ENCODE data around the gene SLC25A51.

- TF ChIP-seq, protein P1, sequence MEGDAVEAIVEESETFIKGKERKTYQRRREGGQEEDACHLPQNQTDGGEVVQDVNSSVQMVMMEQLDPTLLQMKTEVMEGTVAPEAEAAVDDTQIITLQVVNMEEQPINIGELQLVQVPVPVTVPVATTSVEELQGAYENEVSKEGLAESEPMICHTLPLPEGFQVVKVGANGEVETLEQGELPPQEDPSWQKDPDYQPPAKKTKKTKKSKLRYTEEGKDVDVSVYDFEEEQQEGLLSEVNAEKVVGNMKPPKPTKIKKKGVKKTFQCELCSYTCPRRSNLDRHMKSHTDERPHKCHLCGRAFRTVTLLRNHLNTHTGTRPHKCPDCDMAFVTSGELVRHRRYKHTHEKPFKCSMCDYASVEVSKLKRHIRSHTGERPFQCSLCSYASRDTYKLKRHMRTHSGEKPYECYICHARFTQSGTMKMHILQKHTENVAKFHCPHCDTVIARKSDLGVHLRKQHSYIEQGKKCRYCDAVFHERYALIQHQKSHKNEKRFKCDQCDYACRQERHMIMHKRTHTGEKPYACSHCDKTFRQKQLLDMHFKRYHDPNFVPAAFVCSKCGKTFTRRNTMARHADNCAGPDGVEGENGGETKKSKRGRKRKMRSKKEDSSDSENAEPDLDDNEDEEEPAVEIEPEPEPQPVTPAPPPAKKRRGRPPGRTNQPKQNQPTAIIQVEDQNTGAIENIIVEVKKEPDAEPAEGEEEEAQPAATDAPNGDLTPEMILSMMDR (IDR thresholded peaks at IDR 0.05), result no peak
- no peak for TF ChIP-seq POLR2A (IDR thresholded peaks at IDR 0.05)
Measured at GRCh38 chr9:37905131-37905505, 1.2 kb upstream of the SLC25A51 start.
